Neural progenitor cell (in vitro differentiated cells): ENCODE measurements around the gene BEND6.

Experiments
- CTCF ChIP-seq: fragments of 200-600 bp; sonication (generic); IDR thresholded peaks from 2 replicates; pipeline ENCODE4 v1.5.1; 2017; ENCODE audit warnings: antibody characterized with exemption, mild to moderate bottlenecking
- EZH2 ChIP-seq: fragments of 200-600 bp; sonication (generic); IDR thresholded peaks from 2 replicates; pipeline ENCODE4 v1.6.1; 2017; ENCODE audit warnings: antibody characterized with exemption, mild to moderate bottlenecking, moderate library complexity
- EZH2phosphoT487 ChIP-seq: fragments of 200-600 bp; sonication (generic); IDR thresholded peaks from 2 replicates; pipeline ENCODE4 v1.6.1; 2017; ENCODE audit warnings: antibody characterized with exemption

- no peak for TF ChIP-seq EZH2phosphoT487
- no peak for TF ChIP-seq CTCF
- TF ChIP-seq EZH2, result no peak
These were observed 3.7 kb upstream of the BEND6 start for GRCh38 chr6:56951049-56951831.
